GM23338 (cell line): Measurements from ENCODE around the gene AP4S1. TPM values are rescaled to one million over a fixed set of nuclear protein-coding genes. Genes with fewer than 3 reads are reported as not detected.
"Not testable (repeated sequence)": the region's sequence is repeated elsewhere in the genome, so short reads cannot be mapped to it uniquely, and the experiment has no call there.

ENCODE experiments used
- ATAC-seq: fragments of 200-7000 bp; cut with Tn5 transposase; 3 replicates; pipeline ENCODE4 v1.9.1; 2020
- DNase-seq: peaks from one replicate; pipeline ENCODE4 v3.0.0-alpha.2; 2015; ENCODE audit warnings: low spot score
- H2AFZ ChIP-seq: fragments of 200-600 bp; sonication (generic); 2 replicates; pipeline ENCODE4 v1.8.0; 2016; ENCODE audit warnings: antibody characterized with exemption, mild to moderate bottlenecking, moderate library complexity
- H3F3A ChIP-seq: fragments of 200-600 bp; sonication (generic); replicated peaks from 2 replicates; pipeline ENCODE4 v1.8.0; 2017; ENCODE audit warnings: antibody characterized with exemption, mixed run types, low read depth
- H3K27ac ChIP-seq: fragments of 200-600 bp; sonication (generic); 2 replicates; pipeline ENCODE4 v1.6.1; 2016; ENCODE audit warnings: low read depth
- H3K27me3 ChIP-seq: fragments of 200-600 bp; sonication (generic); 2 replicates; pipeline ENCODE4 v1.8.0; 2016; ENCODE audit warnings: mild to moderate bottlenecking, mixed run types, moderate library complexity; ENCODE audit not compliant: insufficient read depth
- H3K36me3 ChIP-seq: fragments of 200-600 bp; sonication (generic); 2 replicates; pipeline ENCODE4 v1.8.0; 2016; ENCODE audit warnings: mild to moderate bottlenecking; ENCODE audit not compliant: insufficient read depth
- H3K4me1 ChIP-seq: fragments of 200-600 bp; sonication (generic); 2 replicates; pipeline ENCODE4 v1.8.0; 2016; ENCODE audit warnings: mild to moderate bottlenecking, moderate library complexity; ENCODE audit not compliant: insufficient read depth
- H3K4me2 ChIP-seq: fragments of 200-600 bp; sonication (generic); 2 replicates; pipeline ENCODE4 v1.7.1; 2017; ENCODE audit warnings: mixed run types
- H3K4me3 ChIP-seq: fragments of 200-600 bp; sonication (generic); 2 replicates; pipeline ENCODE4 v1.6.1; 2016; ENCODE audit warnings: mixed run types
- H3K79me2 ChIP-seq: fragments of 200-600 bp; sonication (generic); replicated peaks from 2 replicates; pipeline ENCODE4 v1.8.0; 2017; ENCODE audit warnings: mild to moderate bottlenecking; ENCODE audit not compliant: insufficient read depth
- H3K9me2 ChIP-seq: fragments of 200-600 bp; sonication (generic); 2 replicates; pipeline ENCODE4 v1.8.0; 2017; ENCODE audit not compliant: insufficient read depth
- H4K20me1 ChIP-seq: fragments of 200-600 bp; sonication (generic); replicated peaks from 2 replicates; pipeline ENCODE4 v1.8.0; 2017; ENCODE audit warnings: mild to moderate bottlenecking; ENCODE audit not compliant: insufficient read depth
- H3K27ac Mint-ChIP-seq: 2 replicates; pipeline ENCODE4 v1.8.0; 2020; ENCODE audit warnings: inconsistent platforms, mild to moderate bottlenecking, moderate library complexity, mixed read lengths
- H3K27me3 Mint-ChIP-seq: 3 replicates; pipeline ENCODE4 v1.8.0; 2022; ENCODE audit warnings: low read depth, mild to moderate bottlenecking, moderate library complexity, mixed read lengths, inconsistent platforms; ENCODE audit not compliant: insufficient read depth, poor library complexity
- H3K36me3 Mint-ChIP-seq: 3 replicates; pipeline ENCODE4 v1.8.0; 2021; ENCODE audit warnings: low read depth, mild to moderate bottlenecking, inconsistent platforms, moderate library complexity, mixed read lengths
- H3K4me1 Mint-ChIP-seq: 3 replicates; pipeline ENCODE4 v1.8.0; 2020; ENCODE audit warnings: mild to moderate bottlenecking, inconsistent platforms, mixed read lengths
- H3K4me3 Mint-ChIP-seq: 3 replicates; pipeline ENCODE4 v1.8.0; 2021; ENCODE audit warnings: moderate library complexity, mild to moderate bottlenecking, inconsistent platforms, mixed read lengths
- H3K9me3 Mint-ChIP-seq: 3 replicates; pipeline ENCODE4 v1.8.0; 2020; ENCODE audit warnings: moderate library complexity, mild to moderate bottlenecking, inconsistent platforms, mixed read lengths
- CREB1 ChIP-seq: fragments of 250-450 bp; sonication (Bioruptor Pico); IDR thresholded peaks from 2 replicates; pipeline ENCODE4 v1.5.0; 2020; ENCODE audit warnings: low read depth, mild to moderate bottlenecking, moderate library complexity
- CTCF ChIP-seq, 2 experiments: fragments of 200-600 bp in 1 of 2; sonication (generic) in 1 of 2; conservative IDR thresholded peaks; 2 replicates each; pipeline versions ENCODE4 v1.5.1 to v1.6.1; 2016 to 2017; ENCODE audit warnings: antibody characterized with exemption in 2 of 2, low read depth in 2 of 2, mild to moderate bottlenecking in 2 of 2, moderate library complexity in 1 of 2
- EZH2 ChIP-seq: fragments of 200-600 bp; sonication (generic); IDR thresholded peaks from one replicate; pipeline ENCODE4 v1.8.0; 2017; ENCODE audit warnings: antibody characterized with exemption, mild to moderate bottlenecking, low read depth; ENCODE audit not compliant: unreplicated experiment
- EZH2phosphoT487 ChIP-seq: fragments of 200-600 bp; sonication (generic); IDR thresholded peaks from one replicate; pipeline ENCODE4 v1.8.1; 2018; ENCODE audit warnings: antibody characterized with exemption; ENCODE audit not compliant: unreplicated experiment
- POLR2AphosphoS5 ChIP-seq: IDR thresholded peaks from 2 replicates; pipeline ENCODE4 v1.6.1; 2016; ENCODE audit warnings: antibody characterized with exemption, low read depth
- STAT1 ChIP-seq: IDR thresholded peaks from one replicate; pipeline ENCODE4 v1.6.1; 2016; ENCODE audit warnings: antibody characterized with exemption; ENCODE audit not compliant: unreplicated experiment
- ZNF114 ChIP-seq: fragments of 250-450 bp; sonication (Bioruptor Pico); IDR thresholded peaks from 2 replicates; pipeline ENCODE4 v1.5.0; 2020; ENCODE audit warnings: mild to moderate bottlenecking, moderate library complexity
- ZNF331 ChIP-seq: fragments of 250-450 bp; sonication (Bioruptor Pico); IDR thresholded peaks from 2 replicates; pipeline ENCODE4 v1.5.0; 2020; ENCODE audit warnings: low read depth, mild to moderate bottlenecking, moderate library complexity
- polyA plus RNA-seq: library from polyadenylated mRNA; unstranded; fragments of >200 nt; fragmentation: Nextera tagmentation; extraction: Ambion mirVana; gene quantifications from 2 replicates; pipeline ENCODE4 v1.2.1, GENCODE V29; 2016
- total RNA-seq: library from RNA; depleted of rRNA; stranded (reverse); fragments of >200 nt; shearing (Covaris generic); gene quantifications from 2 replicates; pipeline ENCODE4 v1.2.3, GENCODE V29; 2014
- TF ChIP-seq, protein P1 (sequence below): IDR thresholded peaks from 2 replicates; pipeline ENCODE4 v1.6.1; 2016; ENCODE audit warnings: antibody characterized with exemption
- TF ChIP-seq, protein P2 (sequence below): fragments of 250-450 bp; sonication (Bioruptor Pico); IDR thresholded peaks from 2 replicates; pipeline ENCODE4 v1.5.0; 2020; ENCODE audit warnings: mild to moderate bottlenecking, moderate library complexity

AP4S1 gene
- total and polyA plus RNA-seq, 2 experiments from 2014 or later: 13.4 to 15.7 TPM

- not testable (repeated sequence) for H3K36me3 ChIP-seq, H3K27me3 ChIP-seq, H3K9me2 ChIP-seq, H3K4me1 Mint-ChIP-seq, H3K9me3 Mint-ChIP-seq, H3K27me3 Mint-ChIP-seq, H3K36me3 Mint-ChIP-seq, H3K4me3 Mint-ChIP-seq, H3K4me1 ChIP-seq, H2AFZ ChIP-seq, H3K4me2 ChIP-seq, H3K4me3 ChIP-seq, H3K27ac Mint-ChIP-seq, H3F3A ChIP-seq
- H3K27ac ChIP-seq: peak overlapping the region; percentile 43; the same call in 1 of the 2 replicates
- H3K79me2 ChIP-seq: peaks cover 97% of the 10 kb centered on the region
- TF ChIP-seq CTCF (conservative IDR thresholded peaks at IDR 0.05; ENCODE audit: low read depth in 2 of 2): peak; percentile 57 to 68
- DNase-seq (peak; percentile 80), ATAC-seq (peak; percentile 61)
- H4K20me1 ChIP-seq: peaks cover 20% of the 10 kb centered on the region
These were observed 45.2 kb upstream of the AP4S1 start for GRCh38 chr14:30980106-30980704.

DNA sequence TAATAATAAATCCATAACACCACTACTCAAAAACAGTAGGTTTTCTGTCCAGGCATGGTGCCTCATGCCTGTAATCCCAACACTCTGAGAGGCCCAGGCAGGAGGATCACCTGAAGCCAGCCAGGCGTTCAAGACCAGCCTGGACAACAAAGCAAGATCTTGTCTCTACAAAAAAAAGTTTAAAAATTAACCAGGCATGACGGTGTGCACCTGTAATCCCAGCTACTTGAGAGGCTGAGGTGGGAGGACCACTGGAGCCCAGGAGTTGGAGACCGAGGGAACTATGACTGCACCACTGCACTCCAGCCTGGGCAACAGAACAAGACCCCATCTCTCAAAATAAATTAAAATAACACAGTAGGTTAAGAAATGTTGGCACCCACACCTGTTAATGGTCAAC lies 44.5 kb upstream of the AP4S1 start:
- no peak for DNase-seq
- Histone ChIP-seq H3K4me3 (no peak overlapping the region), H3K27ac (peak overlapping the region; percentile 43; the same call in 1 of the 2 replicates), H3F3A (no peaks in the 10 kb centered on the region), H3K27me3 (no peaks in the 10 kb centered on the region), H2AFZ (no peak overlapping the region), H3K79me2 (peaks cover 97% of the 10 kb centered on the region), H3K9me2 (no peaks in the 10 kb centered on the region), H3K4me1 (no peaks in the 10 kb centered on the region), H3K36me3 (no peaks in the 10 kb centered on the region), H3K4me2 (no peak overlapping the region), H4K20me1 (peaks cover 23% of the 10 kb centered on the region)
- Mint-ChIP-seq H3K27me3 (peaks cover 5% of the 10 kb centered on the region), H3K4me3 (no peak overlapping the region), H3K4me1 (no peaks in the 10 kb centered on the region), H3K36me3 (peaks cover 6% of the 10 kb centered on the region; the same call in 2 of the 3 replicates), H3K27ac (no peak overlapping the region), H3K9me3 (no peaks in the 10 kb centered on the region)
- no peak for ATAC-seq
- TF ChIP-seq EZH2 (no peak), CREB1 (CRISPR knock-in tag) (no peak), ZNF114 (CRISPR knock-in tag) (no peak), POLR2AphosphoS5 (no peak), CTCF (conservative IDR thresholded peaks at IDR 0.05; ENCODE audit: low read depth in 2 of 2) (no peak), STAT1 (no peak), EZH2phosphoT487 (no peak), ZNF331 (CRISPR knock-in tag) (no peak)
- TF ChIP-seq, protein P1, sequence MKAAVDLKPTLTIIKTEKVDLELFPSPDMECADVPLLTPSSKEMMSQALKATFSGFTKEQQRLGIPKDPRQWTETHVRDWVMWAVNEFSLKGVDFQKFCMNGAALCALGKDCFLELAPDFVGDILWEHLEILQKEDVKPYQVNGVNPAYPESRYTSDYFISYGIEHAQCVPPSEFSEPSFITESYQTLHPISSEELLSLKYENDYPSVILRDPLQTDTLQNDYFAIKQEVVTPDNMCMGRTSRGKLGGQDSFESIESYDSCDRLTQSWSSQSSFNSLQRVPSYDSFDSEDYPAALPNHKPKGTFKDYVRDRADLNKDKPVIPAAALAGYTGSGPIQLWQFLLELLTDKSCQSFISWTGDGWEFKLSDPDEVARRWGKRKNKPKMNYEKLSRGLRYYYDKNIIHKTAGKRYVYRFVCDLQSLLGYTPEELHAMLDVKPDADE: no peak
- TF ChIP-seq, protein P2, sequence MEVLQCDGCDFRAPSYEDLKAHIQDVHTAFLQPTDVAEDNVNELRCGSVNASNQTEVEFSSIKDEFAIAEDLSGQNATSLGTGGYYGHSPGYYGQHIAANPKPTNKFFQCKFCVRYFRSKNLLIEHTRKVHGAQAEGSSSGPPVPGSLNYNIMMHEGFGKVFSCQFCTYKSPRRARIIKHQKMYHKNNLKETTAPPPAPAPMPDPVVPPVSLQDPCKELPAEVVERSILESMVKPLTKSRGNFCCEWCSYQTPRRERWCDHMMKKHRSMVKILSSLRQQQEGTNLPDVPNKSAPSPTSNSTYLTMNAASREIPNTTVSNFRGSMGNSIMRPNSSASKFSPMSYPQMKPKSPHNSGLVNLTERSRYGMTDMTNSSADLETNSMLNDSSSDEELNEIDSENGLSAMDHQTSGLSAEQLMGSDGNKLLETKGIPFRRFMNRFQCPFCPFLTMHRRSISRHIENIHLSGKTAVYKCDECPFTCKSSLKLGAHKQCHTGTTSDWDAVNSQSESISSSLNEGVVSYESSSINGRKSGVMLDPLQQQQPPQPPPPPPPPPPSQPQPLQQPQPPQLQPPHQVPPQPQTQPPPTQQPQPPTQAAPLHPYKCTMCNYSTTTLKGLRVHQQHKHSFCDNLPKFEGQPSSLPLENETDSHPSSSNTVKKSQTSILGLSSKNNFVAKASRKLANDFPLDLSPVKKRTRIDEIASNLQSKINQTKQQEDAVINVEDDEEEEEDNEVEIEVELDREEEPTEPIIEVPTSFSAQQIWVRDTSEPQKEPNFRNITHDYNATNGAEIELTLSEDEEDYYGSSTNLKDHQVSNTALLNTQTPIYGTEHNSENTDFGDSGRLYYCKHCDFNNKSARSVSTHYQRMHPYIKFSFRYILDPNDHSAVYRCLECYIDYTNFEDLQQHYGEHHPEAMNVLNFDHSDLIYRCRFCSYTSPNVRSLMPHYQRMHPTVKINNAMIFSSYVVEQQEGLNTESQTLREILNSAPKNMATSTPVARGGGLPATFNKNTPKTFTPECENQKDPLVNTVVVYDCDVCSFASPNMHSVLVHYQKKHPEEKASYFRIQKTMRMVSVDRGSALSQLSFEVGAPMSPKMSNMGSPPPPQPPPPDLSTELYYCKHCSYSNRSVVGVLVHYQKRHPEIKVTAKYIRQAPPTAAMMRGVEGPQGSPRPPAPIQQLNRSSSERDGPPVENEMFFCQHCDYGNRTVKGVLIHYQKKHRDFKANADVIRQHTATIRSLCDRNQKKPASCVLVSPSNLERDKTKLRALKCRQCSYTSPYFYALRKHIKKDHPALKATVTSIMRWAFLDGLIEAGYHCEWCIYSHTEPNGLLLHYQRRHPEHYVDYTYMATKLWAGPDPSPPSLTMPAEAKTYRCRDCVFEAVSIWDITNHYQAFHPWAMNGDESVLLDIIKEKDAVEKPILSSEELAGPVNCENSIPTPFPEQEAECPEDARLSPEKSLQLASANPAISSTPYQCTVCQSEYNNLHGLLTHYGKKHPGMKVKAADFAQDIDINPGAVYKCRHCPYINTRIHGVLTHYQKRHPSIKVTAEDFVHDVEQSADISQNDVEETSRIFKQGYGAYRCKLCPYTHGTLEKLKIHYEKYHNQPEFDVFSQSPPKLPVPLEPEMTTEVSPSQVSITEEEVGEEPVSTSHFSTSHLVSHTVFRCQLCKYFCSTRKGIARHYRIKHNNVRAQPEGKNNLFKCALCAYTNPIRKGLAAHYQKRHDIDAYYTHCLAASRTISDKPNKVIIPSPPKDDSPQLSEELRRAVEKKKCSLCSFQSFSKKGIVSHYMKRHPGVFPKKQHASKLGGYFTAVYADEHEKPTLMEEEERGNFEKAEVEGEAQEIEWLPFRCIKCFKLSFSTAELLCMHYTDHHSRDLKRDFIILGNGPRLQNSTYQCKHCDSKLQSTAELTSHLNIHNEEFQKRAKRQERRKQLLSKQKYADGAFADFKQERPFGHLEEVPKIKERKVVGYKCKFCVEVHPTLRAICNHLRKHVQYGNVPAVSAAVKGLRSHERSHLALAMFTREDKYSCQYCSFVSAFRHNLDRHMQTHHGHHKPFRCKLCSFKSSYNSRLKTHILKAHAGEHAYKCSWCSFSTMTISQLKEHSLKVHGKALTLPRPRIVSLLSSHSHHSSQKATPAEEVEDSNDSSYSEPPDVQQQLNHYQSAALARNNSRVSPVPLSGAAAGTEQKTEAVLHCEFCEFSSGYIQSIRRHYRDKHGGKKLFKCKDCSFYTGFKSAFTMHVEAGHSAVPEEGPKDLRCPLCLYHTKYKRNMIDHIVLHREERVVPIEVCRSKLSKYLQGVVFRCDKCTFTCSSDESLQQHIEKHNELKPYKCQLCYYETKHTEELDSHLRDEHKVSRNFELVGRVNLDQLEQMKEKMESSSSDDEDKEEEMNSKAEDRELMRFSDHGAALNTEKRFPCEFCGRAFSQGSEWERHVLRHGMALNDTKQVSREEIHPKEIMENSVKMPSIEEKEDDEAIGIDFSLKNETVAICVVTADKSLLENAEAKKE: no peak
